HG02938 (cell line): ENCODE results near the gene PLSCR1.
"Not testable (repeated sequence)": the region's sequence is repeated elsewhere in the genome, so short reads cannot be mapped to it uniquely, and the experiment has no call there.

ENCODE experiments used
- ATAC-seq: cut with Tn5 transposase; IDR thresholded peaks from one replicate; pipeline ENCODE4 v1.9.1; 2021; ENCODE audit warnings: mild to moderate bottlenecking, moderate library complexity; ENCODE audit not compliant: unreplicated experiment

Gene PLSCR1

GRCh38 chr3:146550743-146551510 is 6.5 kb upstream of the PLSCR1 start:
- ATAC-seq = peak; percentile 91

GRCh38 chr3:146550070-146550615 is 5.7 kb upstream of the PLSCR1 start:
- no peak for ATAC-seq

DNA sequence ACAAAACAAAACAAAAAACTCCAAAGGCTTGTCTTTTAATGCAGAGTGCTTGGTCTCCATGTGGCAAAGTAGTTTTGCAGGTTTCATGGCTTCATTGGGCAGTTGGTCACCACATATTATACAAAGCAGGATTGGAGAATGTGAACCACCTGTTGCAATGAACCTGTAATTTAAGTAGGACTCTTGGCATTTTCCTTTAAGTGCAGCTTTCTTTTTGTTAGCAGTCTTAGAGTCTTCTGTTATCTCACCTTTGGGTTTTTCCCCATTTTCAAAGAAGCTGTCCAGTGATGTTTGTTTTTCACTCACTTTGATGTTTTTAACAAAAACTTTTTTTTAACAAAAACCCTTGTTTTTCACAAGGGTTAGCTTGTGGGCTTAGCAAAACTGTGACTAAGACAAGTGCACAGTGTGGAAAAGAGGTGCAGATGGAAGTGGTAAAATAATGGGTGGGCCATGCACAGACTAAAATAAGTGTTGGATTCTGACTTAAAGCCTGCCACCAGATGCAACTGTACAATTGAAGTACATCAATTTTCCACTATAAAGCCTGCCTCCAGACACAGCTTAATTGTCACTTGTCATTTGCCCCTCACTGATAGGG is 2.9 kb upstream of the PLSCR1 start:
- no peak for ATAC-seq

- ATAC-seq = no peak
Measured at GRCh38 chr3:146546366-146546965, 2.1 kb upstream of the PLSCR1 start.

- peak; percentile 12 for ATAC-seq
Measured at GRCh38 chr3:146544929-146545528, 622 bp upstream of the PLSCR1 start.

DNA sequence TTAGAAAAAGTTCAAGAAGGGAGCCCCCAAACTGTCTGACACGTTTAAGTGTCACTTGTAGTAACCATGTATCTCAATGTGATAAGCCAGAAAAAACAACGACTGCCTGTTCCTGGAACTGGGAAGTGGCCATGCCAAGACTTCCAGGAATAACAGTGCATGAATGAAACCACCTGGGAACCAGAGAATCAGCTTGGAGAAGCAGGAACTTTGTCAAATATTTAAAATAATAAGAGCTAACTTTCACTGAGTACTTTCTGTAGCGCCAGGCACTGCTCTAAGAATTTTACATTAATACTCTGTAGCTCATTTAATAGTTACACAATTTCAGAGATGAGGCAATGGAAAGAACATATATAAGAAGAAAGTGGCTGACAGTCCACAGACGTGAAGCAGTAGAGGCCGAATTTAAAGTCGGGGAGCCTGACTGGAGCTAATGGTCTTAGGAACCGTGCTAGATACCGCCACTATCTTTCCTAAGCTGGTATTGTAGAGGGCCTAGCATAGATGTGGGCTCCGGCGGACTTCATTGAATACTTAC is 876 bp downstream of the PLSCR1 start:
- ATAC-seq = peak; percentile 13

- ATAC-seq = no peak
Measured at GRCh38 chr3:146542978-146543377, 1.4 kb downstream of the PLSCR1 start.

DNA sequence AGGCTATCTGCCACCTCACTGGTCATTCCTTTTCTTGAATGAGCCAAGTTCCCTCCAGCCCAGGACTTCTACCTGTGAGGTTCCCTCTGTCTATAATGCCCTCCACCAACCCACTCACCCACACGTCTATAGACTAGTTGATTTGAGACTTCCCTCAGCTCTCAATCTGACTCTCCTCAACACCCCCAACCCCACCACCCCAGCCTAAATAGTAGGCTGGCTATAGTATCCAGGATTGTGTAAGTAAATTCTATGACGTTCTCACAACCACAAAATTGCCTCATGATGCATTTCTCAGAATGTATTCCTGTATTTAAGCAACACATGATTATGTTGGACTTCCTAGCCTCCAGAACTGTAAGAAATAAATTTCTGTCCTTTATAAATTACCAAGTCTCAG is 2.2 kb downstream of the PLSCR1 start:
- no peak for ATAC-seq

GRCh38 chr3:146540978-146541377 is 3.4 kb downstream of the PLSCR1 start:
- ATAC-seq = no peak

DNA sequence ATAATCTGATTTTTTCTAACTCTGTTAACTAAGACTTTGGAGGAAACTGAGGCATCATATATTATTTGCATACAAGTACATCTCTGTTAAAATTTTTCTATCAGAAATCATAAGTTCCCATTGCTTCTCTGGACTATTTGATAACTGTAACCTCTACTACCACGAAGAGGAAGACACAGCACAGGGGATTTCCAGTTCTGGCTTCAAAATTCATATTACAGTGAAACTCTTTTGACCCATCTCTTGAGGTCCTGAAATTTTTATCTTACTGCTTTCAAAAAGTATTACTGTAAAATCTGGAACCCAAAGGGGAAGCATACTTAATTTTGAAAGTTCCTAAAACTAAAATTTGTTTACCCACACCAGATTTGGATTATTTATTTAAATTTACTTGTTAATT is 4.2 kb downstream of the PLSCR1 start:
- ATAC-seq = no peak

- no peak for ATAC-seq
Measured at GRCh38 chr3:146539315-146539714, 5.1 kb downstream of the PLSCR1 start.

GRCh38 chr3:146537603-146538002 is 6.8 kb downstream of the PLSCR1 start:
- ATAC-seq = no peak

- ATAC-seq = no peak
Measured at GRCh38 chr3:146536681-146537080, 7.7 kb downstream of the PLSCR1 start.

DNA sequence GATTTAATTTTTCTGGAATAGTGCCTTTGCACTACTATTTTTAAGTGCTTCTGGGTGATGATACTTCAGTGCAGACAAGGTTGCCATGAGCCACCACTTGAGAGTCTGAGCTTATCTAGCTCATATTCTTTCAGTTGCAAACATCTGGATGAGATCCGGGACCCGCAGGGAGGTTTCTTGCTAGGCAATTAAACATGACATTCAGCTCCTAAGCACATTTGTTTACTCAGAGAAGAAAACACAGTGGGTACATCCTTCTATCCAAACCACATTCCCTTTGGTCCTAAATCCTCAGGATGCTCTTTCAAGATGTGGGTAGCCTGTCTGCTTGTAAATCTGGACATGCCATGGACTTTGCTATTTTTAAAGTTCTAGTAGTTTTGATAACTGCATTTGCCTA is 12.0 kb downstream of the PLSCR1 start:
- ATAC-seq = no peak

- ATAC-seq = no peak
Measured at GRCh38 chr3:146530609-146531008, 13.8 kb downstream of the PLSCR1 start.

GRCh38 chr3:146529021-146529420 is 15.4 kb downstream of the PLSCR1 start:
- no peak for ATAC-seq

GRCh38 chr3:146524961-146525360 is 19.4 kb downstream of the PLSCR1 start:
- no peak for ATAC-seq

- no peak for ATAC-seq
Measured at GRCh38 chr3:146523531-146523930, 20.9 kb downstream of the PLSCR1 start.

- not testable (repeated sequence) for ATAC-seq
Measured at GRCh38 chr3:146522174-146523158, 21.9 kb downstream of the PLSCR1 start.

DNA sequence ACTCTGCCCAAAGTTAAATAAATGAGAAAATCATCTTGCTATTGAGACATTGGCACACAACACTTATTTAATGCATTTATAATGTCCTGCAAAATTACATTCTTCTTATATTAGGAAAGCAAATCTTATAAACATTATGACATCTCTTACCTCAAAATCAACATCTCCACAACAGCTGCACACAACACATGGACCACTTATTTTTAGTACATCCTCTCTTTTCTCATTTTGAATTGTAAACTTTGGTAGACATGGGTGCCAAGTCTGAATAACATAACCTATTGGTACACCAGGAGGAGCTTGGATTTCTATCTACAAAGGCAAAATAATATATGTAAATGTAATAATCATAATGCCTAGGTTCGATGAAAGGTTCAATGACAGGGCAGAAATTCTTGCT is 23.0 kb downstream of the PLSCR1 start:
- ATAC-seq = no peak
